NCI-H2107 (cell line): ENCODE data around the gene ELANE.
"Not testable (repeated sequence)": the region's sequence is repeated elsewhere in the genome, so short reads cannot be mapped to it uniquely, and the experiment has no call there.

Source experiments
- DNase-seq: peaks from one replicate; lab custom pipeline; 2025; lab: John Stamatoyannopoulos, UW

ELANE gene

GRCh38 chr19:879711-880438, 27.8 kb downstream of the ELANE start:
- no peak for DNase-seq

GRCh38 chr19:881385-882071, 29.4 kb downstream of the ELANE start:
- no peak for DNase-seq

- no peak for DNase-seq
Measured at GRCh38 chr19:882871-883497, 30.9 kb downstream of the ELANE start.

DNA sequence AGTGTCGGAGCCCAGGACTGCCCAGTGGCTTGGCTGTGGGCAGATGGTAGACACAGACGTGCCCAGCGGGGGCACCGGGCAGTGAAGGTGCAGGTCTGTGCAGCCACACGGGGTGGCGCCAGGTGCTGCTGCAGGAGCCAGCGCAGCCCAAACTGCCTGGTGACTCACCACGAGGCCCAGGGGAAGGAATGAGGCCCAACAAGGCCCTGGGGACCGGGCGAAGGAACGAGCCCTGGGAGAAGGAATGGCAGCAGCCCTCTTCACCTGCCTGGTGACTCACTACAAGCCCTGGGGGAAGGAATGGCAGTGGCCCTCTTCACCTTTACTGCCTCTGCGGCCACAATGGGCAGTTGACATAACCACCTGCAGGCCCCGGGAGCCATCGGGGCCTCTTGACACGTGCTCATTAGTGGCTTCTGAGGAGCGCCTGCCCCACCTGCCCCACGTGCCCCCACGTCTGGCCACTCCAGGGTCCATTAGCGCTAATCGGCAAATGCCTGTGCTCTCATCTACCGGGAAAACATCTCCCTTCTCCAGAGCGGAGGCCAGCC, 31.6 kb downstream of the ELANE start:
- DNase-seq, result peak; percentile 70

DNA sequence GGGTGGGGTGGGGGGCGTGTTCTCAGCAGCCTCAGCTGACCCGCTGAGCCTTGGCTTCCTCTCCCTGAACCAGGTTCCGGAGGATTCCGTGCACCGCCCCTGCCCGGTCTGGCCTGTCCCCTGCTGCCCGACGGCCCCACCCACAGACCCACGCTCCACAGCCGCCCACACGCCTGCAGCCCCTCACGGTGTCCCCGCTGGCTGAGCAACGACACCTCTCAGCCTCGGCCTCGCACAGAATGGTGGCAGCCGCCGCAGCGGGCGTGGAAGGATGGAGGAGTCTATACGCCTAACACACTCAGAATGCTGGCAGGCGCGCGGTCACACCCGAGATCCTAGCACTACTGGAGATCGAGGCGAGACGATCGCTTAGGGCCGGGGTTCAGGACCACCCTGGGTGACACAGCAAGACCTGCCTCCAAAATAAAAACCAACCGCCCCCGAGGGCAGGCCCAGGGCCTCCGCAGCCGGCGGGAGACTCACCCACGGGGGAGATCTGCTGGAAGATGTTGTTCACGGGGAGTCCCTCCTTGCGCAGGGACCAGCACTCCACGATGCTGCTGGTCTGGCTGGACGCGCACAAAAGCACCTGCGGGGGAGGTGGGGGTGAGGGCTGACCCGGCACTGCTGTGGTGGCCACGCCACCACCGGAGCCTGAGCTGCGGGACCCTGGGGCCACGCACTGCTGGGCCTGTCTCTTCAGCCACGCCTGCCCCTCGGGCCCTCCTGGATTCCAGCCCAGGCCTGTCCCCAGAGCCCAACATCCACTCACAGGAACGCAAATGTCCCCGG, 32.5 kb downstream of the ELANE start:
- no peak for DNase-seq

DNA sequence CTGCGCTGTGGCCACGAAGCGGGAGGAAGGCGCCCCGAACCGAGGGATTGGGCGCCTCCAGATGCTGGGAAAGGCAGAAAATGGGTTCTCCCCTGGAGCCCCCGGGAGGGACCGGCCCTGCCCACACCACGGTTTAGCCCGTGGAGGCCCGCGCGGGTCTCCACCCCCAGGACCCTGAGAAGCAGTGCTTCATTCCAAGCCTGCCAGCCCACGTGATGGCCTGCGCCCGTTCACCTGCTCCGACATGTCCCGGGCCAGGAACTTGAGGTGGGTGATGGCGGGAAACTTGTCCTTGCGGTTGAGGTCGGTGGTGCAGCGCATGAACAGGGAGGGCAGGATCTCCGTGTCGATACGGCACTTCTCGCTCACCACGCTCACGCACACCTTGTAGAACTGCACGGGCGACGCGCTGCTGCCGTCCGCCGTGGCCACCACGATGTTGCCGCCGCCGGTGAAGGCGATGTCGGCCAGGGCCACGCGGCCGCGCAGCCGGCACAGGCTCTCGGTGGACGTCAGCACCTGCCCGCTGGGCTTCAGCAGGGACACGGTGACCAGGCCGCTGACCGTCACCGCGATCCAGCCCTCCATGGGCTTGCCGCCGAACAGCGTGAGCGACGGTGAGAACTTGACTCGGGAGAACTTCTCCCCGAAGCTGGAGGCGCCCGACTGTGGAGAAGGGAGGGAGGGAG, 33.6 kb downstream of the ELANE start:
- no peak for DNase-seq

- DNase-seq, result no peak
Measured at GRCh38 chr19:887072-887471, 35.0 kb downstream of the ELANE start.

DNA sequence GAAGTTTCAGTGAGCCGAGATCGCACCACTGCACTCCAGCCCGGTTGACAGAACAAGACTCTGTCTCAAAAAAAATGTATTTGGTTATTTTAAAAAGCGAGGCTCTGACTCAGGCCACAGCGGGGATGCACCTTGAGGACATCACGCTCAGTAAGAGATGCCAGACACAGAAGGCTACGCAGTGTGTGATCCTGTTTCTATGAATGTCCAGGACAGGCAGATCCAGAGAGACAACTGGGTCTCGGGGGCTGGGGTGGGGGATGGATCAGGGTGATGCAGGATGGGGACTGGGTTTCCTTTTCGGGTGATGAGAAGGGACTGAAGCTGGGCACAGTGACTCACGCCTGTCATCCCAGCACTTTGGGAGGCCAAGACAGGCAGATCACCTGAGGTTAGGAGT, 35.5 kb downstream of the ELANE start:
- no peak for DNase-seq

- no peak for DNase-seq
Measured at GRCh38 chr19:888581-889385, 36.7 kb downstream of the ELANE start.

GRCh38 chr19:889662-890295, 37.7 kb downstream of the ELANE start:
- no peak for DNase-seq

DNA sequence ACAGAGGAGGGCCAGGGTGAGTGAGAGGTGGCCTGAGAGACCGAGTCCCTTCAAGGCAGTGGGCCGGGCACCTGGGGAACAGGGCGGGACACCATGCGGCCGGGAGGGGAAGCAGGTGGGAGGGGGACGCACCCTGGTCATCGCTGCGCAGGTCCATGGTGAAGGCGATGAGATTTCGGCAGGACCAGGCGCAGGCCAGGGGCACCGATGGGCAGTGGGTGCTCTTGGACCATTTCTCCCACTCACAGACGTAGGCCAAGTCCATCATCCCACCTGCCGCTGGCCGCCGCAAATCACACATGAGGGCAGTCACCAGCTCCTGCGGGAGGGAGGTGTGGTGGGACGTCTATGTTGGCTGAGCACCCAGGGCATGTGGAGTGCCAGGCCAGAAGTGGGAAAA, 38.7 kb downstream of the ELANE start:
- DNase-seq, result no peak

GRCh38 chr19:891421-892200, 39.5 kb downstream of the ELANE start:
- not testable (repeated sequence) for DNase-seq

DNA sequence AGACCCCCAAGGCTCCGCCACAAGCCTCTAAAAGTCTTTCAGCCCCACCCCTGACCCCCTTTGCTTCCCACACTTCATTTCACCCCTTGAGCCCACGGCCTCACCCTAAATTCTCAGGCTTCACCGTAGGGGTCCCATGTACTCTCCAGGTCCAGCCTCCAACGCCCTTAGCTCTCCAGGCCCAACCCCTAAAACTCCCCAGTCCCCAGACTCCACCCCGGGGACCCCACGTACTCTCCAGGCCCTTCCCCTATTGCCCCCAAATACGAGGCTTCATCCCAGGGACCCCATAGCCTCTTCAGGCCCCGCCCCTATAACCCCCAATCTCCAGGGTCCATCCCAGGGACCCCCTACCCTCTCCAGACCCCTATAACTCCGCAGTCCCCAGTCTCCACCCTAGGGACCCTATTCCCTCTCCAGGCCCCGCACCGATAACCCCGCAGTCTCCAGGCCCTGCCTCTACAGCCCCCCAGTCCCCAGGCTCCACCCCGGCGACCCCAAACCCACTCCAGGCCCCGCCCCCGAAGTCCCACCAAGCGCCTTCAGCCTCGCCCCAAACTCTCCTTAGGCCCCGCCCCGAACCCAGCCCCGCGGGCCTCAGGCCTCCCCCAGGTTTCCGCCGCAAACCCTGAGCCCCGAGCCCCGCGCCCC, 40.3 kb downstream of the ELANE start:
- DNase-seq, result no peak

GRCh38 chr19:892894-893689, 41.0 kb downstream of the ELANE start, which contains the start of the genes MED16 and RNU6-9:
MED16 (minus strand) TSS chr19:893187; CDS start chr19:891131, 2,056 bp downstream.
RNU6-9 (plus strand) TSS chr19:893484.
- DNase-seq, result peak; percentile 69

GRCh38 chr19:896434-896833, 44.3 kb downstream of the ELANE start:
- no peak for DNase-seq

DNA sequence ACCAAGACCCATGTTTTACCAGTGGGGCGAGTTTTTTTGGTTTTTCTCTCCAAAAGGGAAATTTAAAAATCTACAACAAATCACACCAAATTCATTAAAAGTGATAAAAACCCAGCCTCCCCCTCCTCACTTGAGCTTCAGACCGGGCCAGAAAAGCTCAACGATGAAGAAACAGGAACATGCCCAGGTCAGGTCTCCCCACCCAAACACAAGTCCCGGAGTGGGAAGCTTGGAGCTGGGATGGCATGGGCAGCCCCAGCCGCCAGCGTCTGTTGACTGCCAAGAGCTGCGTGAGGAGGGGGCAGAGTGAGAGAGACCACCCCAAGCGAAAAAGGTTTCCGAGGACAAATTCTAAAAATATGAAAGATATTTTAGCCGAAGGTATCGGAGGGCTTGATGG, 44.9 kb downstream of the ELANE start:
- no peak for DNase-seq

- DNase-seq, result no peak
Measured at GRCh38 chr19:897442-898039, 45.4 kb downstream of the ELANE start.
